OCI-LY3 (cell line): Measurements from ENCODE around the gene CLSTN1.

Source experiments
- EZH2phosphoT487 ChIP-seq: fragments of 200-600 bp; shearing (Covaris generic); IDR thresholded peaks from 2 replicates; pipeline ENCODE4 v1.6.1; 2018; ENCODE audit warnings: antibody characterized with exemption, mixed run types, low read depth
- TF ChIP-seq, protein P1 (sequence below): fragments of 200-600, 300-600 bp; sonication (generic); IDR thresholded peaks from 2 replicates; pipeline ENCODE4 v1.5.1; 2014; ENCODE audit warnings: antibody characterized with exemption, low read length, low read depth

DNA sequence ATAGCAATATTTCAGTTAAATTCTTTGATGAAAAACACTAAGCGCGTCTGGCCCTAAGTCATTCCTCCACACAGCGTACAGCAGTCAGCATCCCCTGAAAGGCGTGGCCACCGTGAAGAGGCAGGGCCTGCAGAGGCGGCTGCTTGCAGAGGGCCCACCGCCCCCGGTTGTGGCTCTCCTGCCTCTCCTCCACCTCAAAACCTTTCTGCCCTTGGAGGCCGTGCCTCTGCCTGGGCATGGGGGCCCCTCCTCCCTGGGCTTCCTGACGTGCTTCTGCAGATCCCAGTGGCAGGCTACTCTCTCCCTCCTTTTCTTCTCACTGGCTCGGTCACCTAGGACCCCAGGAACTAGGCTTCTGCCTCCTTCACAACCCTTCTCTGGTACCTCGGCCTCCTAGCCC, 16.2 kb downstream of the CLSTN1 start:
- TF ChIP-seq, protein P1, sequence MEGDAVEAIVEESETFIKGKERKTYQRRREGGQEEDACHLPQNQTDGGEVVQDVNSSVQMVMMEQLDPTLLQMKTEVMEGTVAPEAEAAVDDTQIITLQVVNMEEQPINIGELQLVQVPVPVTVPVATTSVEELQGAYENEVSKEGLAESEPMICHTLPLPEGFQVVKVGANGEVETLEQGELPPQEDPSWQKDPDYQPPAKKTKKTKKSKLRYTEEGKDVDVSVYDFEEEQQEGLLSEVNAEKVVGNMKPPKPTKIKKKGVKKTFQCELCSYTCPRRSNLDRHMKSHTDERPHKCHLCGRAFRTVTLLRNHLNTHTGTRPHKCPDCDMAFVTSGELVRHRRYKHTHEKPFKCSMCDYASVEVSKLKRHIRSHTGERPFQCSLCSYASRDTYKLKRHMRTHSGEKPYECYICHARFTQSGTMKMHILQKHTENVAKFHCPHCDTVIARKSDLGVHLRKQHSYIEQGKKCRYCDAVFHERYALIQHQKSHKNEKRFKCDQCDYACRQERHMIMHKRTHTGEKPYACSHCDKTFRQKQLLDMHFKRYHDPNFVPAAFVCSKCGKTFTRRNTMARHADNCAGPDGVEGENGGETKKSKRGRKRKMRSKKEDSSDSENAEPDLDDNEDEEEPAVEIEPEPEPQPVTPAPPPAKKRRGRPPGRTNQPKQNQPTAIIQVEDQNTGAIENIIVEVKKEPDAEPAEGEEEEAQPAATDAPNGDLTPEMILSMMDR: no peak
- TF ChIP-seq EZH2phosphoT487: no peak
